Activated CD8-positive, alpha-beta memory T cell treated with anti-CD3 and anti-CD28 coated beads for 1 hour (primary cell): ENCODE results near the gene ELP2.

Source experiments
- DNase-seq, 2 donors: peaks; one replicate each; pipeline ENCODE4 v3.0.0-alpha.2; 2020; ENCODE audit warnings: low read depth in 1 of 2; ENCODE audit errors: extremely low read depth in 1 of 2

ELP2 gene

DNA sequence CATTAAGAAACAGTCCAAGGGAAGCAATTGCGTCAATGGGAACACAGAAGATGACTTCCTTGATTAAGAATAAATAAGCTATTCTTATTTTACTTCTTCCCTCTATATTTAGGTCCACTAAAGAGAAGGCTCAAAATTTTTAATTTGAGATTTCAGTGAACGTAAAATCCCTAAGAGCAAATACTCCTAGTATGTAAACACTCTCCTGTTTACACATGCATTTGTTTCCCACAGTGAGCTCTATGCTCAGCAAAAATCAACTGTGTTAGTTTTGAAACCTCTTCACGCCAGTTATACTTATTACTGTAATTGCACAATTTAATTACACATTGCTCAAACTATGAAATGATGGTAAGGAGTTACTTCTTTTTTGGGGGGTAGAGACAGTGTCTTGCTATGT is 9.4 kb upstream of the ELP2 start:
- no peak for DNase-seq

DNA sequence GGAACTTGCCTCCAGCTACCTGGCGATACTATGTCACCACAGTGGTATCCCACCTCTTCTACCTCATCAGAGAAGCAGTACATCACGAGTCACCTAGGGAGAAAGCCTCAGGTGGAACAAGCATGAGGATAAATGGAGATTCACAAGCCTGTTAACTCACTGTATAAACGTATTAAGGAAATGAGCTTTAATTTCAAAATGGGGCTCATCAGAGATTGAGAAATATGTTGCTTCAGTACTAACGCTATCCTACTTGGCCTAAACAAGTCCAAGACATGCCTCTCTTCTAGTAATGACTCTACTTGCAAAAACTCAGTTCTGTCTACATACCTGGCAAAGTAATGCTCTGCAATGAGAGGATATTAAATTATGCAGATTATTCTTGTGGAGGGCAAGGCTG is 4.9 kb upstream of the ELP2 start:
- no peak for DNase-seq

DNA sequence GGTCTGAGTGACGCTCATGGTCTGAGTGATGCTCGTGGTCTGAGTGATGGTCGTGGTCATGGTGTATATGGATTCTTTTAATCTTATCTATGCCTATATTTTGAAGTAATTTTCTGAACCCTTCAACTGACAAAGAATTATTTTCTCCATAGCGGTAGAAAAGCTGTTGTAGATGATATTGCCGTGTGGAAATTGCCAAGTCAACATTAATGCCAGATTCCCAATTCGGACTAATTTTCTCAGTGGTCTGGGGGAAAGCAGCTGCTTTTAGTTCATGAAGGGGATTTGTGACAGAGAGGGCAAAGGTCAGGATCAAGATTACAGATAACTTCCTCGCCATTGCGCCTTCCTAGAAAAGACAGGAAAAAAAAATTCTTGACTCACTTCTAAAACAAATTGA is 3.0 kb upstream of the ELP2 start:
- no peak for DNase-seq

DNA sequence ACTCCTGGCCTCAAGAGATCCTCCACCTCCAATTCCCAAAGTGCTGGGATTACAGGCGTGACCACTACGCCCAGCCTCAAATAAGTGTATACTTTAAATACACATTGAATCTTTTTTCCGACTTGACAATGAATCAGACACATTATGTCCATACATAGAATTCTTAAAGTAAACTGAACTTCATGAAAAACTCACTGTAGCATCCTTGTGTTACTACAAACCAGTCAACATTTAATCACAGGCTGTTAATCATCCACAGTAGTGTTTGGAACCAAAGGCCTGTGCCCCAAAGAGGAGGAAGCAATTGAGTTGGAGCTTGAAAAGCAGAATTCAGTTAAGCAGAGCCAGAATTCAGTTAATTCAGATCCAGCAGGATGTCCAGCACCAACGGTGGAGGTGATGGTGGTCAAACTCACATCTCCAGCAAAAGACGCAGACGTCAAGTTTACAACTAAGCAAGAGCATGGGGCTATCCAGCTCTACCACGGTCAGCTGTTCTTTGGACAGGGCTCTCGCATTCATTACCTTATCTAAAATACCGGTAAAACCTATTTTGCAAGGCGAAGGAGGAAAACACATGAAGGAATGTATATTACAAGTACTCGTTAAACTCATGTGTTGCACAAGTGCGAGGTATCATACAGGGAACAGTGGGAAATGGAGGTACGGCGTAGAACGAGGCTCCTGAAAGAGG is 1.7 kb upstream of the ELP2 start:
- DNase-seq: no peak

DNA sequence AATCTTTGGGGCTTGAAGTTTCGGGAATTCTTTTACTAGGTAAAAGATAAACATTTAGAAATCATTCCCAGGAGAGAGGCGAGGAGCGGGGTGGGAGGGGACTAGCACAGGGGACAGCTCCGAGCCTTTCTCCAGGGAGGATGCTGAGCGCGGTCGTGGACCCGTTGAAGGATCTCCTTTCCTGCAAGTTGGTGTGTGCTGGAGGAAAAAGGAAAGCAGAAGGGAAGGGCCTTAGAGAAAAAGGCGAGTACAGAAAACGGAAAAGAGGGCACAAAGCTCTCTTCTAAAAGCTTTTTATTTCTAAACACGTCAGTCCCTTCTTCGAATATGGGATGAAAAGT is 1.2 kb upstream of the ELP2 start:
- DNase-seq: no peak

DNA sequence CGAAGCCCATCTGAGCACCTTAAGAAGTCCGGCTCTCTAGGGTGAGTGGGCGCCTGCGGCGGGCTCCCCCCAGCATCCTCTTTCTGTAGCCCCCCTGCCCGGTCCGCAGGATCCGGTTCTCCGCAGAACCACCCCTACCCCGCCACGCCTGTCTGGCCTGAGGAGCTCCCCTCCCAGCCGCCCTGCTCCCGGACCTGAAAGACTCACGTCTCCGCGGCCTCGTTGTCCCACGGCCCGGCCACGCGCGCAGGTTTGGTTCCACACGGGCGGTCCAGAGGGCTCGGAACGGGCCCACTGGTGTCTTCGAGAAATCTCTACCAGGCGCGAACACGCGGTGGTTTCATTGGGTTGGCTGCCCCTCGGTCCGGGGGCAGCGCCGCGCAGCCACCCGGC is 796 bp upstream of the ELP2 start:
- no peak for DNase-seq

DNA sequence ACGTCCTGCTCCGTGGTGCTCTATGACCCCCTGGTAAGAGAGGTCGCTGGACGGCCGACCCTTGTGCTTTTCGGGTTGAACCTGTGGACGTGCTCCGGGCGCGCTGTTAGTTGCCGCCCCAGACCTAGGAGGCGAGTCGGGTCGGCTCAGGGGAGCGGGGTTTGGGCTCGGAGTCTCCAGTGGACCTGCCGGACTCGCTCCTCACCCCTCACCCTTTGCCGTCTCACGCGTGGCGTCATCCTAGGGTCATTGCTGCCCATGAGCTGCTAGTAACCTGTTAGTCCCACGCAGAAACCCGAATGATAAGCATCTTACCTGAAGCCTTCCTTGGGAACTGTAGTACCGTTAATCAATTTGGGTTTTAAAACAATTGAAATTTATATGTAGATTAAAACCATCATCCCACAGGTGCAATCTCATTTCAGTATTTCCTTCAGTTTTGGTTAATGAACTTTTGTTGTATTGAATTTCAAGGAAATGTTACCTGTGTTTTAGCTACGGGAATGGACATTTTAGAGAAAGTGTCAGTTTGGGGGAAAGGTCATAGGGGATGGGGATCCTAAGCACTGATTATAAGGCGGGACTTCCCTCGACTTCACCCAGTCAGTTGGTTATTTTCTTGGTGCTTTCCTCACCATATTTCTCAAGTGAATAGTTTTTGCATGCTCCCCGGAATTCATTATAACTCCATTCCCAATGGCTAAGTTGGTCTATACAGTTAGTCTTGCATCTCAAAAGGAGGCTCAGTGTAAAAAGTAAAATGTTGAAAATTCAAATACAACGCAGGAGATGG is 536 bp downstream of the ELP2 start:
- no peak for DNase-seq

DNA sequence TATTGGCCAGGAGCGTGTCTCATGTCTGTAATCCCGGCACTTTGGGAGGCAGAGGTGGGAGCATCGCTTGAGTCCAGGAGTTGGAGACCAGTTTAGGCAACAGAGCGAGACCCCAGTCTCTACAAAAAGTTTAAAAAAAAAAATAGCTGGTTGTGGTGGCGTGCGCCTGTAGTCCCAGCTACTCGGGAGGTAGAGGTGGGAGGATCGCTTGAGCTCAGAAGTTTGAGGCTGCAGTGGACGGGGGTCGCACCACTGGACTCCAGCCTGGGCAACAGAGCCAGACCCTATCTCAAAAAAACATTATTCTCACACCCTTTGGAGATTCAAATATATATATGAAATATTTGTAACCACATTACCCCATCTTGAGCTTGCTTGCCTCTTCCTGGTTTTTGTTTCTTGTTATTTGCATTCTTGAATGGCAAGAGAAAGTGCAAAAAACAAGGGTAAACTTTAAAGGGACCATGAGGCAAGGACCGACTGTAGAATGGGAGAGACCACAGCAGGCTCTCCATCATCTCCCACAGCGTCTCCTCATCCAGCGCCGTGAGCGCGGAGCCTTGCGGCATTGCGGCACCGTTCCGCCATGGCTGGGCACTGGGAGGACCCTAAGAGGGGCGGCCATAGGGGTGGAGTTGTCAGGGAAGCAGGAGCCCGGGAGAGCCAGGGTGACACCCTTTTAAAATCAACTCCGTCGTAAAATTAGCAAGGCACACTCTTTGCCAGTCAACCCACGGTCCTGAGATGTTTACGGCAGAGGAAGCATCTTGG is 1.4 kb downstream of the ELP2 start:
- no peak for DNase-seq

DNA sequence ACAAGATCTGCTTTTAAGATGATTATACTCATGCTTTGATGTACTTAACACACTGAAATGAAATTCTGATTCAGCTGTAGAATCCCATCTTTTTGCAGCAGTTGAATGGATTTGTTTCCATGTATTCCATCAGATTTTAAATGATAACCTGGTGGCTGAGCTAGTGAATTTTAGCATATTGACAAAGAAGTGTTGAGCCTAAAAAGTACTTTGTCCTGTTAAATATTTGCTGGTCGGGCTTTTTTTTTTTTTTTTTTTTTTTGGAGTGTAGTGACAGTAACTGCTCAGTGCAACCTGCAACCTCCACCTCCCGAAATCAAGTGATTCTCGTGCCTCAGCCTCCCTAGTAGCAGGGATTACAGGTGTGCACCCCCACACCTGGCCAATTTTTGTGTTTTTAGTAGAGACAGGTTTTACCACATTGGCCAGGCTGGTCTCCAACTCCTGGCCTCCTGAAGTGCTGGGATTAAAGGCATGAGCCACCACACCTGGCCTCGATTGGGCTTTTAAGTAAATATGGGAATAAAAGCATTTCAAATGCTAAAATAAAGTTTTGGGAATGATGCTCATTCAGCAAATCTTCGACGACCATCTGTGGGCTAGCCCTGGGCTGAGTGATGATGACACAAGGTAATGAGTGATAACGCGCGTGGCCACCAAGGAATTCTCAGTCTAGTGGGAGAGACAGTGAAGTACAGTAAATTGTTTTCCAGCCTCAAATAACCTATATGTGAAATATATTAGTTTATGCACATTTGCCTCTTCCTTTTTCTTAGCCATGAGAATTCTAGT is 2.2 kb downstream of the ELP2 start:
- no peak for DNase-seq

DNA sequence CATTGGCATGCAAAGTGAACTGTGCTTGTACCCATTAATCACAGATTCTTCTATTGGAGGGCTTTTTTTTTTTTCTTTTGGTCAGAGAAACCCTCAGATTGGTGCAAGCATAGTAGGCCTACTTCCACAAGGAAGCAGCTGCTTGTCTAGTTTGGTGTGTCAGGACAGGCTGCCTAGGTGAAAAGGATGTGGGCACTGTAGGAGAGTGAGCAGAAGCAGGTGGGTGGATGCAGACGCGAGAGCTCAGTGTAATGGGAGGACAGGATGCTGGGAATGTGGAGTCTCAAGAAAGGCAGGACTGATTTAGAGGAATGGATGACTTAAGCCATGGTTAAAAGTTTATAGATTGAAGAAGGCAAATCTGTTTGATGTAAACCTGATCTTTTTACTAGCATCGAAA is 3.1 kb downstream of the ELP2 start:
- DNase-seq: no peak

DNA sequence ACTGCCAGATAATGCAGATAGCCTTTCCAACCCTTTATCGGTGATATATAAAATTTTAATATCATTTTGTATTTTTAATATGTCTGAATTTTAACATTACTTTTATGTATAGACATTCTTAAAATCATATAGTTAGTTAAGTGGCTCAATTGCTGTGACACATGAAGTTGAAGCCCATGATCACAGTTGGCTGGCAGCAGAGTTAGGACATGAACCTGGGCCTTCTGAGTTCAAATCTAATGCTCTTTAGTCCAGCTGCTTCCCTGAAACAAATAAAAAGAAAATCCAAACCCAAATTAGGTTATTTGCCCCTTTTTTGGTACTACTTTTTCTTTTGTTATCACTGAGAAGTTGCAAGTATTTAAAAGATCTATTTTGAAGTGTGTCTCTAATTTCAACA is 5.6 kb downstream of the ELP2 start:
- no peak for DNase-seq

DNA sequence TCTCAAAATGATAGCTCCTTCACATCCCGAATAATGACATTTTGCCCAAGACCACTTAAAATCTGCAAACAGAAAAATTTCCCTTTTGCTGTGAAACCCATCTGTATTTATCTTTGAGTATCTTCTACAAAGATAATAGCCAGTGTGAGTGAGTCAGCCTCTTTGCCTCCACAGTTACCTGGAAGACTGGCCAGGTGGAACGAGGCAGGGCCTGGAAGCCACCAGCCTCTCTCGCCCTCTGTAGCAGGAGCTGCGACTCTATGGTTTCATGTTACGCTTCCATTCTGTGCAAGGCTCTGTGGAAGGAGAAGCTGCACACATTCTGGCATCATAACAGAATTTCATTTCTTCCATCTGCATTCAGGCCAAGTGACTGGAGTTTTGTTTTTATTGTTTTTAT is 9.5 kb downstream of the ELP2 start:
- no peak for DNase-seq

DNA sequence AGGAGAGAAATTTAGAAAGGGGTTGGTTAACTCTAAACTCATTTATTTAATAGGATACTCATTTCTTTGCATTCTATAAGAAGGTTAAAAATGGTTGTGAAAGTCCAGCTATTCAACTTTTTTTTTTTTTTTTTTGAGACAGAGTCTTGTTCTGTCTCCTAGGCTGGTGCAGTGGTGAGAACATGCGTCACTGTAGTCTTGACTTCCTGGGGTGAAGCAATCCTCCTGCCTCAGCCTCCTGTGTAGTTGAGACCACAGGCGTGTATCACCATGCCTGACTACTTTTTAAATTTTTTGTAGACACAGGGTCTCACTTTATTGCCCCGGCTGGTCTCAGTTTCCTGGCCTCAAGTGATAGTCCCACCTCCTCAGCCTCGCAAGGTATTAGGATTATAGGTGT is 11.9 kb downstream of the ELP2 start:
- no peak for DNase-seq

DNA sequence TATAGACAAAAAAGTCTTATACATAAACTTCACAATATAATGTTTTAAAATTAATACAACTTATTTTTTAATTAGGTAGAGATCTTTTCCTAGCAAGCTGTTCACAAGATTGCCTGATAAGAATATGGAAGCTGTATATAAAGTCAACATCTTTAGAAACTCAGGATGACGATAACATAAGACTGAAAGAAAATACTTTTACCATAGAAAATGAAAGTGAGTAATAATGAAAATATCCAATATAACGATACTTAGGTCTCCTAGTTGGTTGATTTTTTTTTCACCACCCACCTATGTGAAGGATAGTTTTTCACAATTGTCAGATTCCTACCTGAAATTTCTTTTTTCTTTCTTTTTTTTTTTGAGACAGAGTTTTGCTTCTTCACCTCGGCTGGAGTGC is 13.1 kb downstream of the ELP2 start:
- DNase-seq: no peak

DNA sequence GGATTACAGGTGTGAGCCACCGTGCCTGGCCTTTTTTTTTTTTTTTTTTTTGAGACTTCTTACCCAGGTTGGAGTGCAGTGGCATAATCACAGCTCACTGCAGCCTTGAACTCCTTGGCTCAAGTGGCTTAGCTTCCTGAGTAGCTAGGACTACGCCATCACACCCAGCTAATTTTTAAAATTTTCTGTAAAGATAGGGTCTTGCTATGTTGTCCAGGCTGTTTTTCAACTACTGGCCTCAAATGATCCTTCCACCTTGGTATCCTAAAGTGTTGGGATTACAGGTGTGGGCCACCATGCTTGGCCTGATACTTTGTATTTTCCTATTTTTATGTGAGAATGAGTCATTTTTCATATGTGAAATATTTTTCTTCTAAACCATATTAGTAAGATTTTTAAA is 13.7 kb downstream of the ELP2 start:
- DNase-seq: no peak

DNA sequence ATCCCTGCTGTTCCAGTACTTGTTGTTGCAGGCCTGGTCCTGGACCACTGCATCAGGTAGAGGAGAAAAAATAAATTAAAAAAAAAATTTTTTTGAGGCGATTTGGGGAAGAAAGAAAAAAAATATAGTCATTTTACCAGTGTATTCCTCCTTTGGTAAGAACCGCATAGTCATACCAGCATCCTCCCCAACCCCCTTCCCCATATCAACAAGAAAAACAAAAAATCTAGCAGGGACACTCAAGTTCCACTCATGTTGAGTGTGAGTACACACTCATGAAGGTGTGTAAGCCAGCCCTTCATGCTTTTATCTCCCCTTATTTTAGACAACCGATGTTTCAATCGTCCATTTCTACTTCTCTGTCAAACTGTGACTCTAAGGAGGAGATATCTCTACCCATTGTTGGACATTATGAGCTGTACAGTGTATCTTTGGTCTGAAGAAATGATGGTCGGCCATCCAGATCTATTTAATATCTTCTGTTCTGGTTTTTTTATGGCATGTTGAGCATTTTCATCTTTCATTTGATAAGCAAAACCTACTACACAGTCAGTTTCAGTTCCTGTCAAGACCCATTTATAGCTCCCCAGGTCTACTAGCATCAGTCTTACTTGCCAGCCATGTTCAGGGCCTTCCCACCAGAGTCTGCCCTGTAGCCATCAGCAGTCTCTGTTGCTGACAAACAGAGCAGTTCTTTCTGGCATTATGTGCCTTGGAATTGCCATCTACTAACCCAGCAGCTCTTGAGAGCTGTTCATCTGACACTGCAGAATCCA is 20.0 kb downstream of the ELP2 start:
- DNase-seq: no peak

DNA sequence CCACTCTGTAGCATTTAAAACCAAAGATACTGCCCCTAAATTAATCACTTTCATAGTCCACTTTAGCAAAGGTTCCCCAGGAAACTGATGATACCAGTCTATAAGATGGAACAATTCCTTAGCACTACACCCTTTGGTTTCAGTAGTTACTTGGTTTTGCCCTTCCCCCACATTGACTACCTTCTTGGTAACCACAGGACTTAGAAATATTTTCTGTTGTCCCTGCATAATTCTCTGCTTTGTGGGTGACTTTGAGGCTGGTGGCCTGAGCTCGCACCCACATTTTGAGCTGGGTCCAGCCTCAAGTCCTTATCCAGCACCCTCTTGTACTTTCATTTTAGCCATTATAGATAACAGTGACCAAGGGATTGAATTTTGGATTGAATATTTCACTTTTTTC is 23.1 kb downstream of the ELP2 start:
- no peak for DNase-seq

DNA sequence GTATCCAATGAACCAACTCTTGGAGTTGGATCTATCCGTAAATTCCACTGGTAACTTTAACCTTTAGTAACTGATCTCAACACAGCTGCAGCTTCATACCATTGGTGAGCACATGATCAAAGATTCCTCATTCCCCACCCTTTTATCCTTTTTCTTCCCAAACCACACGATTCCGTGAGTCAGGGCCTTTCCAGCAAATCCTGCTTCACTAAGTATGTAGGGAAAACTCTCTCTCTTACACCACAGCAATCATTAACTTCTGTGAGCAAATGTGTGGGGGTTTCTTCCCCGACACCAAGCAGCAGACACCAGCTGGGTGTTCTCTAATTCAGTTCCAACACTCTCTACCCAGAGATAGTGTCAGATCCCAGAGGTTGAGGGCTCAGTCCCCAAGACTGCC is 23.5 kb downstream of the ELP2 start:
- DNase-seq: no peak

DNA sequence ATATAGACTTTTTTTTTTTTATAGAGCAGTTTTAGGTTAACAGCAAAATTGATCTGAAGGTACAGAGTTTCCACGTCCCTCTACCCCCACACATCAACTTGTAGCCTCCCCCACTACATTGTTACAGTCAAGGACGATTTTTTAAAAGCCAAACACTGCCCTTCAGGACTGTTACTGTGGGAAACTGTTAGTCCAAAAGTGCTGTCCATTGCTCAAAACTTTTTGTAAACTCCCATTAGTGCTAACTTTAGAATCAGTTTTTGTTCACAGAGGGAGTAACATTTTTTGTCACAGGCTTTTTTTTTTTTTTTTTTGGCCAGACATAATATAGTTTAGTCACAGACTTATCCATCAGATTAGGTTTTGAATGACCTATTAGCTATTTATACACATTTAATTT is 24.1 kb downstream of the ELP2 start:
- DNase-seq: no peak
